ENCODE results near the gene TMEM163.
"Not testable (repeated sequence)": the region's sequence is repeated elsewhere in the genome, so short reads cannot be mapped to it uniquely, and the experiment has no call there.

TMEM163 gene

DNA sequence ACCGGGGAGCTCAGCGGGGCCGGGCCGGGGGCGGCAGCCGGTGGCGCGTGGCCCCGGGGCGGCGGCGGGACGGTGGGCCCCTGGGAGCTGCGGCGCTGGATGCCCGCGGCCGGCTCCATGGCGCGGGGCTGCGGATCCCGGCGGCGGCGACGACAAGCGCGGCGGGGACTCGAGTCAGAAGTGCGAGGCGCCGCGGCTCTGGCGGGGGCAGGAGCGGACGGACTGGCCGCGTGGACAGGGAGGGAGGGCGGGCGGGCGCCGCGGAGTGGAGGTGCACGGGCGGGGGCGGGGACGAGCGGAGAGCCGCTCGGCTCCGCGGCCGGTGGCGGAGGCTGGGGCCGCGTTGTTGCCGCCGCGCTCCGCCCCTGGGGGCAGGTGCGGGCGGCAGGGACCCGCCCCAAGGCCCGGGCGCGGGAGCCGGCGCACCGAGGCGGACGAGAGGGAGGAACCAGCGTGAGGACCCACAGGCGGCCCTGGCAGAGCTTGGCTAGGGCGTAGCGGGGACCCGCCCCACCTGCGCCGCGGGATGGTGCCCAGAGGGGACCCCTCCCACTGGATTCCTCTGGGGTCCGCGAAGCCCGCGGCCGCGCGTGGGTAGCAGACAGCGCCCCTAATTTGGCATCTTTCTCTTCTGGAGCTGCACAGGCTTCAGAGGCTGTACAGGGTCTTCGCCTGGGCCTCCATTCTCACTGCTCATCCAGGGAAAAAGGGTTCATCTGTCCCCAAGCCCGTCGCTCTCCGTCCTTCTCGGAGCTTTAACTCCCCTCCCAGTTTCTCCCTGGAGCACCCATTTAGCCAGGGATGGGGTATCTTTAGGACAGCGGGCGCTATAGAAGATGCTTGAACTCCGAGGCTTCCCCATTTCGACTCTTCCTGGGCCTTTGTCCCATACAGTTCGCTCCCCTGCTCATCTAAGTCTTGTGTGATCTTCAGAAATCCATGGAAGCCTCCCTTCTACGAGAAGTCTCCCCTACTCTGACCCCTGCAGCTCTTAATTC is at the start of gene TMEM163:
Gene TMEM163, minus strand, starts transcription at position 184 of the 998 bp plus-strand sequence.
- DNase-seq (ENCODE audit: extremely low spot score, insufficient read length, low read depth) (no peak), FAIRE-seq (no peak)

DNA sequence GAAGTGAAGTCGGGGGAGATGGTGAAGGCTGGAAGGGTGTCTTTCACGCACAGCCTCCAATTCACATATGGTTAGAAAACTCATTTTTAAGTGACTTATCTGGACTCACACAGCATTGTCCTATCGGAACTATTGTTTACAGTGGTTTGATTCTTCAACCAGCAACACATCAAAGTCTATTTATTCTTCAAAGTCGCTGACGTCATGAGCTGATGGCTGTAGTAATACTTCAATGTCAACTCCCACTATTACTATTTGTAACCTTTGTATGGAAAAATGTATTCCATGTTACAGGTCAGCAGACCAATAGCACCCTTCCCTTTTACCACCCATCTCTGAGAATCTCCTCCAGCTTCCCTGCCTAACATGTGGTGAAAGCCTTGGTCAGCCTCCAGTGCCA is 47.8 kb upstream of the TMEM163 start:
- FAIRE-seq (no peak), DNase-seq (ENCODE audit: extremely low spot score, insufficient read length, low read depth) (no peak)

DNA sequence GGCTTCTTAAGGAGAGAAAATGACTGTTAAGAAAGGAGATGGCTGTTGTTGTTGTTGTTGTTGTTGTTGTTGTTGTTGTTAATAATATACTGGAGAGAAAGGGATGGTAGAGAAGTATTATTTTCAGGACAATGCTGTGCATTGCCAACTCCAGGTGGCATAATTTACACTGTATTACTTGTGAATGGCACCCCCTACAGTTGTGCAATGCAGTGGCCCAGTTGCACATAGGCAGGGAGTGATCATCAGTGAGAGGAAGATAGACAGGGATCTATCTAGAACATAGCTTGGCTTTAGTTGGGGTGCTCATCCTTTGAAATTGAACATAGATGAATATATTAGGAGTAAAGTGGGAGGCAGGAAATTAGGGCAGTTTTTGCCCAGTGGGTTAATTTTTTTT is 47.2 kb upstream of the TMEM163 start:
- FAIRE-seq = no peak
- DNase-seq (ENCODE audit: extremely low spot score, insufficient read length, low read depth) = no peak

DNA sequence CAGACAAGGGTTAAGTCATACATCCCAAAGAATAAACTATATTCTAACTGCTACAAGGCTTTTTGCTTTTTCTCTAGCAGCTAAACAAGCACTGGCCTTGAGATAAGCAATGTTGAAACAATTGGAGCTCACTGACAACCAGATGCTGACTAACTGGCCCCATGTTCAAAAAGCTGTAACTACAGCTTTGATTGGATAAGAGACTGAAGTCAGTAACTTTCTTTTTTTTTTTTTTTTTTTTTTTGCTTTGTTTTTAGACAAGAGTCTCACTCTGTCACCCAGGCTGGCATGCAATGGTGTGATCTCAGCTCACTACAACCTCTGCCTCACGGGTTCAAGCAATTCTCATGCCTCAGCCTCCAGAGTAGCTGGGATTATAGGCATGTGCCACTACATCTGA is 45.4 kb upstream of the TMEM163 start:
- DNase-seq (ENCODE audit: extremely low spot score, insufficient read length, low read depth) (no peak), FAIRE-seq (no peak)

DNA sequence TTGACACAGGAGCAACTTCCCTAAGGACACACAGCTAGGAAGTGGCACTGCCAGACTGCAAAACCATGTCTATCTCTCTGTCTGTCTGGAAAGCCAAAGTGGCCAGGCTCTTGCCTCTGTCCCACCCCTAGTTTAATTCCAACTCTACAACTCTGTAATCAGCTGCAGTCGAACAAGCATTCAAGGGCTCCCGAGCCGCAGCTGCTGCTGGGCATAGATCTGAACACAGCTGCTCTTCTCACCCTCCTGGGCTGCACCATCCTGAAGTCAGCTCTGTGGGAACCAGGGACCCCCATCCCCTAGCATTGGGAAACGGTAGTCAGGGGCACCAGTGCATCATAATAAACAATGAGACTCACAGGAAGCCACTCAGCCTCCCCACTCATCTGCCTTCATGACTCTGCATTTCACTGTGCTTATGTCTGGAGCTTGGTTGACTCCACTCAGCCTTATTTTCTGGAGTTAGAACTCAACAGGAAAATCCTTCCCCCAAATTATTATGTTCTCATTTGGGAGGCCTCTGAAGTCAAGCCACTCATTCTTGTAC is 44.4 kb upstream of the TMEM163 start:
- FAIRE-seq = no peak
- DNase-seq (ENCODE audit: extremely low spot score, insufficient read length, low read depth) = no peak

DNA sequence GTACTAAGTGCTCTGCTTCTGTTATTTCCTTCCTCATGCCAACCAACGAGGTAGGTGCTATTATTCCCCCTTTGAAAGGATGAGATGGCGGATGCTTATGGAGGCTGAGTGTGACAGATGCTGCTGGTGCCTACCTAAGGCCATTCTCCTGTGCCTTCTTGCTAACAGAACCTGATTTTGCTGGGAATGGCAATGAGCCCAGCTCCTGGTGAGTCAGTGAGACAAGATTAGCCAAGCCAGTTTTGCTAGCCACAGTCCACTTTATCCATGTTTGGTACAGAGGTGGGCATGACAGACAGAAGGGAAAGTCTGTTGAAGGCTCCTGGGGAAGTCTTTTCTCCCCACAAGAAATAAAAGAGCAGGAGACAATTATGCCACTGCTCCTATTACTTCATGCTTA is 43.7 kb upstream of the TMEM163 start:
- DNase-seq (ENCODE audit: extremely low spot score, insufficient read length, low read depth) = no peak
- no peak for FAIRE-seq

DNA sequence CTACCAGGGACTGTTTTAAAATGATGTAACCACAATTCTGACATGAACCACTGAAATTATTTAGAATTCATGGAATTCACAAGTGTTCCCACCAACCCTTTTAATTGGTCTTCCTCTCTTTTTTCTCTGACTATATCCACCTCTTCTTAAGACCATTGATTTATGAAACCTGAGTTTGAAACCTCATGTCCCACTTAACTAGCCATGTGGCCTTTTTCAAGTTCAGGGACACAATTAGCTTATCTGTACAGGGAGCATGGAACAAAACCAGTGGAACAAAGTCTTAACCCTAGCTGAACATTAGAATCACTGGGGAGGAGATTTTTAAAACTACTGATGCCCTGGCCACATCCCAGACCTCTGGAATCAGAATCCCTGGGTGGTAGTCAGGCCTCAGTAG is 41.6 kb upstream of the TMEM163 start:
- FAIRE-seq (no peak), DNase-seq (ENCODE audit: extremely low spot score, insufficient read length, low read depth) (no peak)

DNA sequence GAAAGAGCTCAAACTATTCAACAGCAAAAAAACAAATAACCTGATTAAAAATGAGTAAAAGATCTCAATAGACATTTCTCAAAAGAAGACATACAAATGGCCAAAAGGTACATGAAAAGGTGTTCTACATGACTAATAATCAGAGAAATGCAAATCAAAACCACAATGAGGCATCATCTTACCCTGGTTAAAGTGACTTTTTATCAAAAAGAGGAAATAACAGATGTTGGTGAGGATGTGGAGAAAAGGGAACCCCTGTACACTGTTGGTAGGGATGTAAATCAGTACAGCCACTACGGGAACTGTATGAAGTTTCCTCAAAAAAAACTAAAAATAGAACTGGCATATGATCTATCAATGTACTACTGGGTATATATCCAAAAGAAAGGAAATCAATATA is 39.8 kb upstream of the TMEM163 start:
- FAIRE-seq = peak; percentile 91

DNA sequence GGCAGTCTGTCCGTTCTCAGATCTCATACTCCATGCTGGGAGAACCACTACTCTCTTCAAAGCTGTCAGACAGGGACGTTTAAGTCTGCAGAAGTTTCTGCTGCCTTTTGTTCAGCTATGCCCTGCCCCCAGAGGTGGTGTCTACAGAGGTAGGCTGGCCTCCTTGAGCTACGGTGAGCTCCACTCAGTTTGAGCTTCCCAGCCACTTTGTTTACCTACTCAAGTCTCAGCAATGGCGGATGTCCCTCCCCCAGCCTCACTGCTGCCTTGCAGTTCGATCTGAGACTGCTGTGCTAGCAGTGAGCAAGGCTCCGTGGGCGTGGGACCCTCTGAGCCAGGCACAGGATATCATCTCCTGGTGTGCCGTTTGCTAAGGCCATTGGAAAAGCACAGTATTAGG is 33.2 kb upstream of the TMEM163 start:
- DNase-seq (ENCODE audit: extremely low spot score, insufficient read length, low read depth); FAIRE-seq: not testable (repeated sequence)

More for the DNA sequence above, 39.8 kb upstream of the TMEM163 start:
- no peak for DNase-seq (ENCODE audit: extremely low spot score, insufficient read length, low read depth)

DNA sequence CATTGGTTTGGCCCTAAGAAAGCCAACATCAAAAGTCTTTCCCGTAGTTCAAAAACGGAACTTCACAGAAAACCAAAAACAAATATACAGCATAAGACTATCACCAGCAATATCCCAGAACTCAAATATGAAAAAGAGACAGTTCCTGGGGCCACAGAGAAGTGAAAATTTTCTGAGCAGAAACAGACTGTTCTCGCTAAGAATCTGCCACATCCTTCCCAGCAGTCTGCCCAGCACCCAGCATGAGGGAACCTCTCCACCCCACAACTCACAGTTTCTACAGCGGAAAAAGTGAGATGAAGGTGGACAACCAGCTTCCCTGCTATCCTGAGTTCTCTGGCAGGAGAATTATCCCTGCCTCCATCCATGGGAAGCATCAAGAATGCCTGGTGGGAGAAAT is 26.7 kb upstream of the TMEM163 start:
- no peak for FAIRE-seq
- no peak for DNase-seq (ENCODE audit: extremely low spot score, insufficient read length, low read depth)

DNA sequence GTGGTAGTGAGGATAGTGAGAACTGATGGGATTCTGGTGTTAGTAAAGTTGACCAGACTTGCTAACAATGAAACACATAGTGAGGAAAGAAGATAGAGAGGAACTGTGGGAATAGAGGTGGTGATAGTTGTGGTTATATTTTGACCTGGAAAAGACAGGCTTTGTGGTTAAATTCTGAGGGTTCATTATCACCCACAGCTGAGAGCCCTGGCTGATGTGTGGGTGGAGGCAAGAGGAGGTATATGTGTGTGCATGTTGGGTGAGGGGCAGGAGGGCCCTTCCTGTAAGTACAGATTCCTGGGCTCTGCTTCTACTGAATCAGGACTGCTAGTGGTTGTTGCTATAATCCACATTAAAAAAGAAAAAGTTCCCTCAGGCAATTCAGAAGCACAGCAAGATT is 26.2 kb upstream of the TMEM163 start:
- DNase-seq (ENCODE audit: extremely low spot score, insufficient read length, low read depth) = no peak
- no peak for FAIRE-seq

DNA sequence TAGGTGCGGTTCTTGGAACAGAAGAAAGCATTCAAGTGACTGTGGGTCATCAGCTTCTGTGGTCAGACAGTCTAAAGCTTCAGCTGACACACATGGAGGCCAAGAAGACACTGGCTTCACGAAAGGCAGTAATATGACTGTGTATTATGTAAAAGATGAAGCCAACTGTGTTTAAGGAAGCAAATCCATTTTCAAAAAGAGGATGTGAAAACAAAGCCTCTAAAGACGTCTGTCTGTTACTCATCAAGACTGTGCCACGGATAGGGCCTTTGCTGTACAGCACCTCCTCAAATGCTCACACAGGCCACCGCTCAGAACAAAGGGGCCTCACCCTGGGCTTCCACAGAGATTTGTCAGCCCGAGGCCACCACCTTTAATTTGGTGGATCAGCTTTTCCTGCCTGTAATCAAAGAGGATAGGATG is 21.1 kb upstream of the TMEM163 start:
- FAIRE-seq = peak; percentile 96
- peak; percentile 40 for DNase-seq (ENCODE audit: extremely low spot score, insufficient read length, low read depth)

DNA sequence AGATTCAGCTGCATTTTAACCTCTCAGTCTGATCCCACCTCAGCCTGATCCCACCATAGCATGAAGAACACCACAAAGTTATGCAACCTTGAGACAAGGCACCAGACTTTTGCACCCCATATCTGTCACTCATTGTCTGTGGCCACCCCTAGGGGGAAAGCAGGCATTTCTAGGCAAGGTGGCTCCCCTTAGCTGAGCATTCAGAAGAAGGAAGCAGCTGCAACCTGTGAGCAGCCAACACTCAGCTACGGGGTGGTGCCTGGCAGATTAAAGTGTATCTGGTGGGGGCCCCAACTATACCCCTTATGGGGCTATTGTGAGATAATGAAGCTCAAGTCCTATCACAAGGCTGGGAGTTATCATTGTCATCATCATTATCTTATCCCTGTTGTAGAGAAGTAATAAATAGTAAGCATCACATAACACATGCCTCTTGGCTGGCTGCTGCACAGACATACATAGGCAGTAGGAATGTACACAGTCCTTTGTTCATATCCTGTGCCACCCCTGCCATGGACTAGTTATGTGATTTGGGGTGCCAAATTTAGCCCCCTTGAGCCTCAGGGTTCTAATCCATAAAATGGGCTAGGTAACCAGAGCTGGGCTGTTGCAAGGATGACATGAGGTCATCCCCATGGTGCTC is 20.6 kb upstream of the TMEM163 start:
- no peak for FAIRE-seq
- DNase-seq (ENCODE audit: extremely low spot score, insufficient read length, low read depth) = no peak

DNA sequence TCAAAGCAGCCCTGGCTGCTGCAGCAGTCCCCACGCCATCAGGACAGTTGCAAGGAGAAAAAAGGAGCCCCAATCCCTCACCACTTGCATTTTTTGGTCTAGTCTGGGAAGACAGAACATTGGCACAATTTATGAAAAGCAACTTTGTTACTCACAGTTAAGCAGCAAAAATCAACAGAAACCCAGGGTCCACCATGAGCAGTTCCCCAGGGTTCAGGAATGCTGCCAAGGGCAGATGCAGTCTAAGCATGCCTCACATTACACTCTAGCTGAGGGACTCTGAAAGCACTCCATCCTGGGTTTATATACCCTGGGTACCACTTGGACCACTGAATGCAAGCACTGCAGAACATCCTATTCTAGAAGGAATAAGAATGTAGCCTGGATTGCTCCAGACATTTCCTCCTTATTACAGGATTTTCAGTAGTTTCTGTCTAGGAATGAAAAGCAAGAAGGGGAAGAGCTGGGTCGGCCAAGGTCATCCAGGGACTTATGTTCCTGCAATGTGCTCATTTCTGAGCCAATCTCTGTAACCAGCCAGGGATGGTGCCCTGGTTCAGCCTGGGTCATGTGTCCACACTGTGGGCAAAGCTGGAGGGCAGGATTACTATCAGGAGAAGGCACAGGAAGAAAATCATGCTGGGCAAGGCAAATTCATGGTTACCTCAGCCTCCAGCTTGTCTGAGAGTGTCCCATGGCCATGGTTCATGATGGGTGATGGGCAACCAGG is 19.5 kb upstream of the TMEM163 start:
- DNase-seq (ENCODE audit: extremely low spot score, insufficient read length, low read depth) = no peak
- FAIRE-seq = no peak

DNA sequence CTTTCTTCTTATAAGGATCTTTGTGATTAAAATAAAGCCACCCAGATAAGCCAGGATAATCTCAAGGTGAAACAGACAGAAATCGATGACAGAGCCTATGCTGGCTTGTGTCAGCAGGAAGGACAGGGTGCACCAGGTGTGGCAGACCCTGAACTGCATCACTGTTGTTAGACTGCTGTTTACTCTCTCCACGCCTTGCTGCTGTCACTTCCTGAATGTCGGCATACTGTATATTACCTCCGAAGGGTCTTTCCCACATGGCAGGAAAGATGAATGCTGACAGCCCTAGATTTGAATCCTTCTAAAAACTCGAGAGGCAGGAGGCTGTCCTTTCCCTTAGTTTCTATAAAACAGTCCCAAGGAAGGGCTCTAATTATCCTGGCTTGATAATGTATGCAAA is 18.9 kb upstream of the TMEM163 start:
- DNase-seq (ENCODE audit: extremely low spot score, insufficient read length, low read depth) (no peak), FAIRE-seq (peak; percentile 73)

DNA sequence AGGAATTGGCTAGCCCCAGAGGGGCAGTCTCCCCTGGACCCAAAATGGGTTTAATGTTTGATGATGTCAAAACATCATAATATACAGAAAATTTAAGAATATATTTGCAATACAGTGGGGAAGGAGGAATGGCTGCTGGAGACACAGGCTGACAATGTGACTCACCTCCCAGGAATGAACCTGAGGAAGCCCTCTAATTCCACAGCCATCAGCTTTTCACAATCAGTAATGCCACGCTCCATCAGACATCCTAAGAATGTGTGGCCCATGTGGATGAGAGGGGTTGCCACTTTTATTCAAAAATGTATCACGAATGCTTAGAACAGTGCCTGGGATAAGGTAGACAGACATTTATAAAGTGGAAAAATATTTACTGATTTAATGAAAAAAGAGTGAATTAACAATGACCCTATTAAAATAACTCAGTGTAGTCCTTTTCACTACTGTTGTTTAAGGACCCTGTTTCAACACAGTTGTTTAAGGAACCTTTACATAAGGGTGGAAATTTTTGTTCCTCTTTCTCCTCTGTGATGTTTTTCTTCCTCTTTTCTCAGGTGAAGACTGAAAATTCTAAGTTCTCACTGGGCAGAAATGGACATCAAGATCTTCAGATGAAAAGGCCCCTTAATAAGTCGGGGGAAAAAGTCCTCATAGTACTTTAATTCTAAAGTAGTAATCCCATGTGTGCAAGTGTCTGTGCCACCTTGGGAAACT is 17.5 kb upstream of the TMEM163 start:
- DNase-seq (ENCODE audit: extremely low spot score, insufficient read length, low read depth) (no peak), FAIRE-seq (peak; percentile 41)

DNA sequence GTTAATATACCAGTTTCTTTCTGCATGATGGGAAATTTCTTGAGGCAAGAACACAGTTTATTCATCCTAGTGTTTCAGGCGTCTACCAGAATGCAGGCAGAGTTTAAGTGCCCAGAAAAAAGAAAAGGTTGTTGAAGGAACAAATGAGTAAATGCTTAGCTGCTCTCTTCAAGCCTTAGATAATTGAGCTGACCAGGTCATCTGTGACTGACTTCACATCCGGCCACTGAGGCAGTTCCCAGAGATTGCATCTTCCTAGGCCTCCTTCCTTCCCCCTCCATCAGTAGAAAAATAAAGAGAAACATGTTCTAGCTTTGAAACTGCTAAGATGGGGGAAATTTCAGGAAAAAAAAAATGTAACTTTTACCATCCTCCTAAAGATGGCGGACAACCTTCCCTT is 9.4 kb upstream of the TMEM163 start:
- DNase-seq (ENCODE audit: extremely low spot score, insufficient read length, low read depth) = no peak
- no peak for FAIRE-seq

DNA sequence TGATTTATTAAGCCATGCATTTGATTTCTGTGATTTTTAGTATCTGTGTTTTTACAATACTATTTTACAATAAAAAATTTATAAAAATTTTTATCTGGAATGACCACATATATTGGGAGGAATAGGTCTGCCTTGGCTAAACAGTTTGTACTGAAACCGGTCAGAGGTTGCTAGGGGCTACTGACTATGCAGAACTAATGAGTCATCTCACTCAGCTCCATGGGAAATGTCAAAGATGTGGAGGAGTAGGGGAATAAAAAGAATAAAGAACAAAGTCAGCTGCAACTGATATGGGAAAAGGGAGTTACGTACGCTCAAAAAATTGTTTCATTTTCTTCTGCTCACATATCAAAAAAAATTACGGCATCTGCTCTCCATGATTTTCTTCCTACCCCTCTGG is 8.6 kb upstream of the TMEM163 start:
- DNase-seq (ENCODE audit: extremely low spot score, insufficient read length, low read depth) = no peak
- FAIRE-seq = no peak

DNA sequence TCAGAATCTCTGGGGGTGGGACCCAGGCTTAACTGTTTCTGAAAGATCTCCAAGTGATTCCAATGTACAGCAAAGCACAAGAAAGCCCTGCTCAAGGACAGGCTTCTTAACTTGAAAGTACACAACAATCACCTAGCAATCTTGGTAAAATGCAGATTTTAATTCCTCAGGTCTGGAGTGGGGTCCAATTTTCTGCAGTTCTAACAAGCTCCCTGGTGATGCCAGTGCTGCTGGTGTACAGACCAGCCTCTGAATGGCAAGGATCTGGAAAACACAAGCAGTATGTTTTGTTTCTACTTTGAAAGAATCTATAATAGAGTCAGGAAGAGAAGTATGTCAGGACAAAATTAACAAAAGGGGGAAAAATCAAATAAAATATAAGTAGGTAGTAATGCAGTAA is 7.8 kb upstream of the TMEM163 start:
- DNase-seq (ENCODE audit: extremely low spot score, insufficient read length, low read depth) (no peak), FAIRE-seq (no peak)

DNA sequence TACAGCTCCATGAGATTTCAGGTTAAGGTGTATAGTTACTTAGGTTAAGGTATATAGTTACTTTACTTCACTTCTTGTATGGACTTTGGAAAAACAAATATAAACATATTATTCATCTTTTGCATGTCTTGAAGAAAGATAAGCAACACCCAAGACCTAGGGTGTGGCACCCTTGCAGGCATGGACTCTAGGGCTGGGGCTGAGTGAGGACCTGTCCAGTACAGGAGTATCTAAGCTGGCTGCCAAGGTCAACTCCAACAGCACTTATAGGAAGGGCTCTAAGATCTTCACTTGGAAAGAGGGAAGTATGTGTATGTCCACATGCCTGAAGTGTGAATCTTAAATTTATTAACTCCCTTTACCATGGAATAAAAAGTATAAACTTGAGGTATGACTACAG is 7.1 kb upstream of the TMEM163 start:
- FAIRE-seq = no peak
- DNase-seq (ENCODE audit: extremely low spot score, insufficient read length, low read depth) = no peak
